GM03348 (cell line): ENCODE measurements around the gene NAALAD2.
"Not testable (repeated sequence)": the region's sequence is repeated elsewhere in the genome, so short reads cannot be mapped to it uniquely, and the experiment has no call there.

Experiments used
- DNase-seq: peaks from one replicate; pipeline ENCODE4 v3.0.0; 2012; ENCODE audit warnings: low spot score

NAALAD2 gene

DNA sequence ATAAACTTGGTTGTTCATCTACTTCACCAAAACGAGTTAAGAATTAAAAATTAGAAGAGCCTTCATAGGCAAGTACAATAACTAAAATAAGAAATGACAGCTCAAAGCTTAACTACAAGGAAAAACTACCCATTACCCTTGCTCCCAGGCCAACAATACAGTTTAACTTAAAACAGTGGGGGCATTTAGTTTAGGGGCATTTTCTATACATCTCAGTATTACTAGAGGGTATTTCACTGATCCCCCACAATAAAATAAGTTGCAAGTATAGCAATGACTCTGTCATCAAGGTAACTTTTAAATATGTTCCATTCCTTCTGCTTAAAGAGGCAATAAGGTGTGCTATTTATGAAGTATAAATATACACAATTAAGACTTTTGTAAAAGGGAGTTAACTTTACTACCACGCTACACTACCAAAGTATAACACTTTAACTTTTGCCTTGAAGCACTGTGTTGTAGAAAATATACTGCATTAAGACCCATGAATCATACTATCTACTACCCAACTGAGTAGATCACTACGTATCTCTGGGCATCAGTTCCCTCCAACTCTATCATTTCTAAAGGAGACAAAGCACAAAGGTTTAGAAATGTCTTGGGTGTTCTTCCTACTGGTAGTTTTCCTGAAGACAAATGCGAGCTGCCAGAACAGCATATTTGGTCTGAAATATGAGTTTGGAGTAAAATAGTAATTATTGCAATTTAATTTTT is 58.6 kb downstream of the NAALAD2 start:
- DNase-seq = no peak

DNA sequence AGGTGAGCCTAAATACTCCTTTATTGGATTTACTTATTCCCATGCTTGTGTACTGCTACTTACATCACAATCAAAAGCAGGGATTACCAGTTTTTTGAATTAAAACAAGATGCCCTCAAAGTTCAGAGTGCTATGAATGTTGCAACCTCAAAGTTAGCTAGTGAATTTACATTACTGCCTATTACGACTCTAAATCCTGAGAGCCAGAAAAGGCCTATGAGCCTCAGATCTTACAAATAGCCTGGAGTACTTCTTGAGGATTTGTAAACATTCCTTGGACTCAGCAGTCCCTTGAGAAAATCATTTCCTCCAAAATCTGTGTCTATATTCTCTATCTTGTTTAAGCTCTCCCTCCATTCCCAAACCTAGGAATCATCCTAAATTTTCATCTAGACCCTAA is 62.9 kb downstream of the NAALAD2 start:
- DNase-seq = no peak

DNA sequence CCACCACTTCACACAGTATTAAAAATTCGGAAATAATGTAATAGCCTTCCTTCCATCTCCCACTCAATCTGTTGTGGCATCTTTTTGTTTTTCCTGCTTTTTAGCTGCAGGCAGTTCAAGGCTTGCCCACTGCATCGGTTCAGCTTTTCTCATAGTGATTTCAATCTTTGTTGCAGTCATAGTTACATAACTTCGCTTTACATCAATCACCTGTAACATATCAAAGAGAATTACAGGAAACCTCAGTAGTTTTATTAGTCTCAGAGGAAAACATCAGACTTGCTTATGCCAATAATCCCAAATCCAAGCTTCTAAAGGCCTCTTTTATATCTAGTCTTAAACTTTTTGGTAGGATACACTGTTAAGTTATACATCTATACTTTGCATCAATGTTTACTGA is 67.9 kb downstream of the NAALAD2 start:
- DNase-seq = no peak

DNA sequence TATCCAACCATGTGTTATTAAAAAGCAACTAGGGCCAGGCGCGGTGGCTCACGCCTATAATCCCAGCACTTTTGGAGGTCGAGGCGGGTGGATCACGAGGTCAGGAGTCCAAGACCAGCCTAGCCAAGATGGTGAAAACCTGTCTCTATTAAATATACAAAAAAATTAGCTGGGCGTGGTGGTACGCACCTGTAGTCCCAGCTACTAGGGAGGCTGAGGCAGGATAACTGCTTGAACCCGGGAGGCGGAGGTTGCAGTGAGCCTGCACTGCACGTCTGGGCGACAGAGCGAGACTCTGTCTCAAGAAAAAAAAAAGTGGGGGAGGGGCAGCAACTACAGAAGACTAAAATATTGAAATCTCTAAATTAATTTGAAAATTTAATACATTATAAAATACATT is 69.9 kb downstream of the NAALAD2 start:
- no peak for DNase-seq

DNA sequence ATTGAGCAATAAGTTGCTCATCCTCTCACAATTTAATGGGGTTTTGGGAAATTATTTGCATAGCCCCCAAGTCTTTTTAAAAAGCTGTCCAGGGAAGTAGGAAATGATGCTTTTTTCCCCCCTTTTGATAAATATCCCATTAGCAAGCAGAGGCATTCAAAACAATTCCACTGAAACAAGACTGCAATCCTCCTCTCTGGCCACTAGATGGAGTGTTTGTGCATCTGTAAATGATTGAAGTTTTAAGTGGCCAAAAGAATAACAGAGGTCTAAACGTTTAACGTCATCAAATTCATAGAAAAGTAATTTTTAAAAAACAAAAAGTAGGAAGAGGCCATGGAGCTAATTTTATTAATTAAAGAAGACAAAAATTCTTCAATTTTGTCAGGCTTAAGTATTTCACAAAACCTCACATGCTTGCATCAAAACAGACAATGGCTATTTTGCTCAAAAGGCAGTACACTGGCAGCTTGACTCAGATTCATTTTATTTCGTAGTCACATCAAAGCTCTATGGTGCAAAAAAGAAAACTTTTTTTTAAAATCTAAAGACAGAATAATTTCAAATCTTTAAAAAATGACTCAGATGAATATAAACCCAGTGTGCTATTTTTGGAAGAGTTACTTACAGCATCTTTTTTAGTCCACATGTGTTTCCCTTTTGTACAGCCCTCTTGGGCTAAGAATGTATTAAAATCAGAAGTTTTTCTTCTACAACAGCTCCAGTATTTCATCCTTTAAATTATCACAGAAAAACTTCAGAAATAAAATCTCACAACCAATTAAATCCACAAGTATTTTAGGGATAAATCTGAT is 70.6 kb downstream of the NAALAD2 start:
- DNase-seq = peak; percentile 62

DNA sequence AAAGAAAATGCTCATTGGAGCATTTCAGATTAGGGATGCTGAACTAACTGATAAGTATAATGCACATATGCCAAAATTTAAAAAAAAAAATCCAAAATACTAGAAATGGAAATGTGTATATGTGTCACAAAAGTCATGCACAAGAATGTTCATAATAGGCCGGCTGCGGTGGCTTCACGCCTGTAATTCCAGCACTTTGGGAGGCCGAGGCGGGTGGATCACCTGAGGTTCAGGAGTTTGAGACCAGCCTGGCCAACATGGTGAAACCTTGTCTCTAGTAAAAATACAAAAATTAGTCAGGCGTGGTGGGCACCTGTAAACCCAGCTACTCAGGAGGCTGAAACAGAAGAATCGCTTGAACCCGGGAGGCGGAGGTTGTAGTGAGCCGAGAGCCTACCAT is 73.5 kb downstream of the NAALAD2 start:
- not testable (repeated sequence) for DNase-seq

DNA sequence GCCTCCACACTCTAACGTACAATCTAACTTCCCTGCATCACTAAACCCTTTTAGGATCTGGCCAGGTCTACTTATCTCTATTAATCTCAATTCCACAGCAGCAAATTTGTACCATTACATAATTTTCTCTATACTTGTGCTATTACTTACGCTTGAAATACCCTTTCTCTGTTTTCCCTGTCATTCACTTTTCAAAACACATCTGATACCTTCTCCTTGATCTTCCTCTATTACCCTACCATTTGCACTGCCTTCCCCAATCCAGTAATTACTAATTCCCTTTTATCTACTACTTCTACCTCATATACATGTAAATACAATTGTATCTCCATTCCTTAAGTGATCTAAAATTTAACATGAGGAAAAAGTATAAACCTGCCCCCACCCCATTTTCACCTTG is 74.4 kb downstream of the NAALAD2 start:
- DNase-seq = no peak

DNA sequence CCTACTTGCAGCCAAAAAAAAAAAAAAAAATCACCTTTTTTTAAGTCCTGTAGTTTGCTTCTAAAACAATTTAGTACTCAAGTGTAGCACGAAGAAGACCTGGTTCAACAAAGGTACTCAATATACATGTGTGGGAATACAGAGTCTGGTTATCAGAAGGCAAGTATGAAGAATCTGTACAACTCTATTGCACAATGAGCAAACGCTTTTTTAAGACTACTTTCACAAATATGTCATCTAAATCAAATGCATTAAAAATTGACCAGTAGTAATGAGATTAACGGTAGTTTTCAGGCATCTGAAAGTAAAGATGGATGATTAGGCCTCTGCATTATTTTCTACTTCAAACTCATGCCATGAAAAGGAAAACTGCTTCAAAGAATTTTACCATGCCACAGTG is 78.9 kb downstream of the NAALAD2 start:
- DNase-seq = no peak

DNA sequence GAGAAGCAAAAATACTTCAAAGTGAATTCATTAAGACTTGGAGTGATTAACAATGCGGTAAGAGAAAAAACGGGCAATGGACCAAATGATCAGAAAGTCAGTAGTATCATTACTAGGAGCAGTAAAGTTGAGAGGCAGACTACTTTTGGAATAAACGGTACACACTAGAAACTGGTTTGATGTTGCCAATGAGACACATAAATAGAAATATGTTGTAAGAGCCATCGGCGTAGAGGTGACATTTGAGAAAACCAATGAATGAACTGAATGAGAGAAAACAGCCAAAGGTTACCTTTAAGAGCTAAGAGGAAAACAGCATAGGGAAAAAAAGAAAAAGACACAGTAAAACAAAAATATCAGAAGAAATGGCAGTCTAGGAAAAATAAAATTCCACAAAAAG is 82.1 kb downstream of the NAALAD2 start:
- DNase-seq = no peak

DNA sequence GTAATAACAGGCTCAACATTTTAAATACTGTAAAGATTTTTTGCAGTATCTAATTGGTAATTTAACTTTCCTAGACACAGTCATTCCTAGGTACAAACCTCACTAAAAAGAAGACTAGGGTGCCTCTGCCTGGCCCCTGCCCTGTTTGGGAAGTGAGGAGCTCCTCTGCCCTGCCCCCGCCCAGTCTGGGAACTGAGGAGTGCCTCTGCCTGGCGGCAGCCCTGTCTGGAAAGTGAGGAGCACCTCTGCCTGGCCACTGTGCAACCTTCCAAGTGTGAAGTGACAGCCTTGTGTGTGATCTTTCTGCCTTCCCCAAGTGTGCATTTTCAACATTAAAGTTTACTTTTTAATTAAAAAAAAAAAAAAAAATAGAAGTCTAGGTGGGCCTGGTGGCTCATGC is 84.1 kb downstream of the NAALAD2 start:
- no peak for DNase-seq

DNA sequence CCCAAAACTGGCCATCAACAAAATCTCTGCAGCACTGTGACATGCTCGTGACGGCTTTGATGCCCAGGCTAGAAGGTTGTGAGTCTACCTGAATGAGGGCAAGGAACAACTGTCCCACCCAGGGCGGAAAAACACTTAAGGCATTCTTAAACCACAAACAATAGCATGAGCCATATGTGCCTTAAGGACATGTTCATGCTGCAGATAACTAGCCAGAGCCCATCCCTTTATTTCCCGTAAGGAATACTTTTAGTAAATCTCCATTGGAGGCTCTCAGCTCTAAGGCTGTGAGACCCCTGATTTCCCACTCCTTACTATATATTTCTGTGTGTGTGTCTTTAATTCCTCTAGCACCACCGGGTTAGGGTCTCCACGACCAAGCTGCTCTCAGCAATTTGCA is 85.0 kb downstream of the NAALAD2 start:
- no peak for DNase-seq

DNA sequence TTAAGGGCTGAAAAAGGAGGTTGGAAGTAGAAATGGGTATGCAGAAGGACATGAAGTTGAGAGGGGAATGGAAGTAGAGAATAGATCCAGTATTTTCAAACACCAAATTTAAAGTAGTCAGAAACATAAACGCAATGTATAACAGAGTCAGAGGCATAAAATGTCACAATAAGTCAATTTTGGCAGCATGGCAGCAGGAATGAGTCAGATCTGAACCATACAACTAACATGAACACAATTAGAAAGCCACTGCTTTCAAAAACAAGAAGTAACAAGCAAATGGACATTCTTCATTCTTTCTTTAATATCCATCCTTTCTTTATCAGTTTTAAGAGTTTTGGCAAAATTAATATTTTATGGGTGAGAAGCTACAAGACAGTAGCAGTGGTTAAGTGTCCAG is 85.9 kb downstream of the NAALAD2 start:
- DNase-seq = peak; percentile 47

DNA sequence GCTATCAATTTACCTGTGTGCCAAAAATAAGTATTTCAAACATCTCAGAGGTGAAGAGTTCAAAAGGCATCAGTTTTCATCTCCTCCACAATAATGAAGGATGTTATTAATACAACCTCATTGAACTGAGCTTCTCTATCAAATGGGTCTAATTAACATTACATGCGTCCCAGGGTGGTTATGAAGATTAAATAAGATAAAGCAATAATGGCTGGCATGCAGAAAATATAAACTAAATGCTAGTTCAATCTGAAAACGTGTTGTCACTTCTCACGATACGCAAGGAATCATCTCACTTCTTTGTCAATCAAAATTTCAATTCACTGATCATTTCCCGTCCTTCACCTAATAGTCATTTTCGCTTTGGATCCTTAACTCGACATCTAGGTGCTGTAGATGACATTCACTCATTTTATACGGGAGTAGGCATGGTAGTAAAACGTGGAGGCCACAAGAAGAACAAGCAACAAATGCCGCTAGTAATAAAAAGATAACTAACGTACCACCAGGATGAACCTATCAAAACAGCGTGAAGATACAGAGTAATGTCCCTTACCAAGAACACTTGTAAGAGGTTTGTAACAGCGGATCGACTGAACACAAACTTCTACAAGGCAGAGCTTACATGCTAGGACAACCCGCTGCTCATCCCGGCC is 87.5 kb downstream of the NAALAD2 start:
- DNase-seq = no peak

DNA sequence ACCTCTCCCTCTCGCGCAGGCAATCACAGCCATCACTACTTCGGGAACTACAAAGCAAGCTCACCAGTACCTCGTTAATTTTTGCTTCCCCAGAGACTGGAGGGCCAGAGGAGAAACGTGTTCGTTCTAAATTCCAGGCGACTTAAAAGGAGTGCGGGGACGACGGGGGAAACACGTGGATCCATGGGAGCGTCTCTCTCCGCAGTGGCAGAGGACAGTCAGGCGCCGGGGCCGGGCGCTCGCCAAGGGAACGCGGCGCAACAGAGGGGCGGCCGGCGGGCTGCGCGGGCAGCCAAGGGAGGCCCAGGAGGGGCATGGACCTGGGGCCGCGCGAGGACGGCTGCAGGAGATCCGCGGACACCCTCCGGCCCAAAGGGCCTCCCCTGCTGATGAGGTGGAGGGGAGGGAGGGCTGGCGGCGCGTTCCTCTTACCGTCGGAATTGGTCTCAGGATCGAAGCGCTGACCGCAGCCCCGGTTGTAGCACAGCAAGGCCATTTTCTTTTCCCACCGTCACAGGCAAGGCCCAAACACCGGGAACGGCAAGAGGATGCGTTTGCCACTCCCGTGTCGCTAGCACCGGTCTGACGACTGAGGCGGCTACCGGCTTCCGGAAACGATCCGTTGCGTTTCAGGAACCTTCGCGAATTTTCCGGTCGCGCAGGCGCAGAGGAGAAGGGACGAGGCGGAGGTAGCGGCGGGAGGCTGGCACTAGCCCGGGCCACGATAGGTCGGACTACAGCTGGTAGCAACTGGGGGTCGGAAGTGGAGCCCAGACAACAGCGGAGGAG is 88.2 kb downstream of the NAALAD2 start, which contains the start of gene CHORDC1:
TSS of gene CHORDC1 (minus strand) at position 591 of the 789 bp plus-strand sequence. CDS start at position 496, 95 bp downstream.
- DNase-seq = peak; percentile 95

DNA sequence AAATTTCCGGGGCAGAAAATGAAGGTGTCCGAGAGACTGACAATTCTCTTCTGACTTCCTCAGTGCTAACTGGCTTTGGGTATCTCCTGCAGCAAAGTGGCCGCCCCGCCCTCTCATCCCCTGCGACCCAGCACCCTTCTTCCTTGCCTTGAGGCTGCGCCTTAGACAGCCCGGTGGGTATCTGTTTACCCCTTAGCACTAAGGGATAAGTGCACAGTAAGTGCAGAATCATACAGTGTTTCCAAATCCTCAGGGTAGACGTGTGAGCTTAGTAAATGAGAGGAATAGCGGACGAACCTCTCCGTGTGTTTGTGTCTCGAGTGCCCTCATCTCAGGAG is 88.8 kb downstream of the NAALAD2 start:
- DNase-seq = no peak

DNA sequence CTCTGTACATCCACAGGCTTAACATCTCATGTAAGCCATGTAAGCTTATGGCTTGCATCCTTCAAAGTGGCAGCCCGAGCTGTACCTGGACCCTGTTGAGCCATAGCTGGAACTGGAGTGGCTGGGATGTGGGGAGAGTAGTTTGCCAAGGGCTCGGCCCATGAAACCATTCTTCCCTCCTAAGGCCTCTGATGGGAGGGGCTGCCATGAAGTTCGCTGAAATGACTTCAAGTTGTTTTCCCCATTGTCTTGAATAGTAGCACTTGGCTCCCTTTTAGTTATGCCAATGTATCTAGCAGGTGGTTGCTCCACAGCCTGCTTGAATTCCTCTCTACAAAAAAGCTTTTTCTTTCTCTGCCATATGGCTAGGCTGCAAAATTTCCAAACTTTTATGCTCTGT is 93.6 kb downstream of the NAALAD2 start:
- no peak for DNase-seq

DNA sequence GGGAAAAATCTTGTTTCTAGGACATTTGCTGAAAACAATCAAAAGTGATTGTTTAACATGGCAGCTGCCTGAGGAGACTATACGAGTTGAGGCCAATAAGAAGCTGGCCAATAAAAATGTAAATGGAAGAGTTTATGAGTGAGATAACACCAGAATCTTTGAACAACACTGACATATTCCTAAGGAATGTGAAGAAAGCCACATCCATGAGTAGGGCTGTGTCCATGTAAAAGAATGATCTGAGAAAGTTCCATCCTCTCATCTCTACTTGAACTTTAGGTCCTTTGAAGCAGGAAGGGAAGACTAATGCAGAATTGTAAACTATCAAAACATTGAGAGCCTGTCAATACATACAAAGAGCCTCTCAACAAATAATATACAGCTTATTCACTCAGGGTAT is 95.3 kb downstream of the NAALAD2 start:
- DNase-seq = no peak

DNA sequence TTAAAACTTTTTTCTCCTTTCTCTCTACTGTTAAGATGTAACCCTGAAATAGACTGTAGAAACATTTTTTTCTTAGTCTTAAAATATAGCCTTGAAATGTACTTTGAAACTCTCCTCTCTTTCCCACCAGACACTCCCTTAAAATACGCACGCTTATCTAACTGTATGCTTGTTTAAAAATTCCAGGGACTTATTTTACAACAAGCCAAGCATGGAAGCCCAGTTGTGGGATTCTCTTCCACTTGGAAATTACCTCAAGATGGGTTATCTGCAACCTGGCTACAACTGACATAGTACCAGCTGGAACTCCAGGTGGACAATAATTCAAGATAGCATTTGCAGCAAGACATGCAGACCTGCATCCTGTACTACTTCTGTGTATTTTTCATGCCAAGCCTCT is 100.5 kb downstream of the NAALAD2 start:
- no peak for DNase-seq

DNA sequence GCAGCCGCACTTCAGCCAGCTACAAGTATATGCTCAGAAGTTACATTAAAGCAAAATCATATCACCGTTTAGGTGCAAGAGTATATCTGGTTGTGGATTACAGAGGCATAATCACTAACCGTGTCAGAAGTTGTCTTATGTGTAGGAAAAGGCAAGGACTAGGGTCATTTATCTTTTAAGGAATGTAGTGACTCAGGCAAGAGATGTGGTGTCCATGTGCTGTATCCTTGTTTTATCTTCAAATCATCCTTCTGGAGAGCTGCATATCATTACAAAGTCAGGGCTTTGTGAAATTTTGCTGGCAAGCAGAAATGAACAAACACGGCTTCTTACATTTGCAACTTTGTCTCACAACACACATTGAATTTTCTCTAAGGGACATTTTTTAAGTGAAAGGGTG is 101.1 kb downstream of the NAALAD2 start:
- no peak for DNase-seq

DNA sequence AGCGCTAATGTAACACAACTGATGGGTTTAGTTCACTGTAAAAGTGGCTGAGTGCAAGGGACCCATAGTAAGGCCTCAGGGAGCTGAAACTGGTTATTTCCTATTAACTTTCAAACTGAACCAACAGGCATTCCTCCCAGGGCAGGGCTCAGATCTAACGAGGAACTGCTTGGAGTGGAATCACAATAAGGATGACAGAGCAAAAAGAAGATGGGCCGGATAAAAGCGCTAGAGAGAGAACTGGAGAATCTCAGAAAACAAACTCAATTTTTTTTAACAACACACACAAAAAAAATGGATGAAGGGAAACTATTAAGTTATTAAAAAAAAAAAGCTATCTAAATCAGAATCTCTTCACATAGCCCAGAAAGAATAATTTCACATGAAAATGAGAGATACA is 102.5 kb downstream of the NAALAD2 start:
- no peak for DNase-seq

DNA sequence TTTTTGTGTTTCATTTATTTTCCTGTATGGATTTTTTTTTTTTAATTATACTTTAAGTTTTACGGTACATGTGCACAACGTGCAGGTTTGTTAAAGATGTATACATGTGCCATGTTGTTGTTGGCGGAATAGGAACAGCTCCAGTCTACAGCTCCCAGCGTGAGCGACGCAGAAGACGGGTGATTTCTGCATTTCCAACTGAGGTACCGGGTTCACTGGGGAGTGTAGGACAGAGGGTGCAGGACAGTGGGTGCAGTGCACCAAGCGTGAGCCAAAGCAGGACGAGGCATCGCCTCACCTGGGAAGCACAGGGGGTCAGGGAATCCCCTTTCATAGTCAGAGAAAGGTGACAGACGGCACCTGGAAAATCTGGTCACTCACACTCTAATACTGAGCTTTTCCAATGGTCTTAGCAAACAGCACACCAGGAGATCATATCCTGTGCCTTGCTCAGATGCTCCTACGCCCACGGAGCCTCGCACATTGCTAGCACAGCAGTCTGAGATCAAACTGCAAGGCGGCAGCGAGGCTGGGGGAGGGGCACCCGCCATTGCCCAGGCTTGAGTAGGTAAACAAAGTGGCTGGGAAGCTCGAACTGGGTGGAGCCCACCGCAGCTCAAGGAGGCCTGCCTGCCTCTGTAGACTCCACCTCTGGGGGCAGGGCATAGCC is 105.6 kb downstream of the NAALAD2 start:
- not testable (repeated sequence) for DNase-seq

DNA sequence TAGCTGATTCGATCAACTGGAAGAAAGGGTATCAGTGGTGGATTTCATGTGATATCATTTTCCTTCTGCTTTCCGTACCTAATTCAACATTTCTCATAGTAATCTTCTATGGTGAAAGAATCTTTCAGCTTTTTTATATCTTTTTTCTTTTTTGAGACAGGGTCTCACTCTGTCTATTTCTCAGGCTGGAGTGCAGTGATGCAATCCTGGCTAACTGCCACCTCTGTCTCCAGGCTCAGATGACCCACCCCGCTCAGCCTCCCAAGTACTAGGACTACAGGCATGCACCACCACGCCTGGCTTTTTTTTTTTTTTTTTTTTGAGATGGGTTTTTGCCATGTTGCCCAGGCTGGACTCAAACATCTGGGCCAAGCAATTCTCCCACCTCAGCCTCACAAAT is 107.0 kb downstream of the NAALAD2 start:
- DNase-seq = no peak
